ENCODE results near the gene SLC35G4.

DNA sequence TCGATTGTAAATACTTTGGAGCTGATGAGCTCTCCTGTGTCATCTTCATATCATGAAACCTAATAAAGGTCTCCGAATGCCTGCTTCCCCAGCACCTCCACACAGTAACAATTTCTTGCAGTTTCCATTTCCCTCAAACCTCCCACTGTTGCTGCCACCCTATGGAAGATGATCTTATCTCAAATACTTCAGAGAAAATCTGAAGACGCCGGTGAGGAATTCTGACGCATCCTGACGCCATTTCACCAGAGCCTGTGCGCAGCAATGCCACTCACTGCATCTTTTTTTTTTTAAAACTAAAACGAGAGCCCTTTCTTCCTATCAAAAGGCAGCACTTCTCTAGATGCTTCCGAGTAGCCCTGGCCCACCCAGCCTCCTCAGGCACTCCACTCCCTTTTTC, 47.8 kb downstream of the SLC35G4 start:
- TF ChIP-seq CTCF (IDR thresholded peaks at IDR 0.05; ENCODE audit: low read length) (no peak), EZH2 (IDR thresholded peaks at IDR 0.05; ENCODE audit: borderline replicate concordance, low read length) (no peak)

Data from OCI-LY1 (cell line).